D721Med (cell line): ENCODE results near the gene SCNN1B.

ENCODE experiments used
- DNase-seq: peaks from one replicate; pipeline ENCODE4 v3.0.0; 2011; ENCODE audit warnings: low spot score; ENCODE audit not compliant: insufficient read length
- FAIRE-seq: peaks from 2 replicates; lab custom pipeline; 2011; peaks lifted over from hg19 to GRCh38; lab: Jason Lieb, UNC
- TF ChIP-seq, protein P1 (sequence below): IDR thresholded peaks from 2 replicates; pipeline ENCODE4 v1.5.1; 2012; ENCODE audit warnings: mild to moderate bottlenecking, control low read depth; ENCODE audit not compliant: insufficient read depth; ENCODE audit errors: missing control alignments

Gene SCNN1B

DNA sequence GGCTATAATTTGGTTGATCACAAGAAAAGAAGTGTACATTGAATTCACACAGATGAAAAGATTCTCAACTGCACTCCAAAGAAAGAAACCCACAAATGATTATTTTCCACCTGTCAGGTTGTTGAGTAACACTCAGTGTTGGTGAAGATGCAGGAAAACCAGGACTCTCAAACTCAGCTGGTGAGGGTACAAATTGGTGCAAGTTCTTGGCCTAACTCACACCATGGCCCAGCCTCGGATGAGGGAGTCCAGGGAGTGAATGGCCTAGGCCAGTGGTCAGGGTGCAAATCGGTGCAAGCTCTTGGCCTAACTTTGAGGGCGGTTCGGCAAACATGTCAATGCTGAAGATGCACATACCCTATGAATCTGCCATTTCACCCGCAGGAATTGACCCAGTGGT lies 8.6 kb downstream of the SCNN1B start:
- TF ChIP-seq, protein P1, sequence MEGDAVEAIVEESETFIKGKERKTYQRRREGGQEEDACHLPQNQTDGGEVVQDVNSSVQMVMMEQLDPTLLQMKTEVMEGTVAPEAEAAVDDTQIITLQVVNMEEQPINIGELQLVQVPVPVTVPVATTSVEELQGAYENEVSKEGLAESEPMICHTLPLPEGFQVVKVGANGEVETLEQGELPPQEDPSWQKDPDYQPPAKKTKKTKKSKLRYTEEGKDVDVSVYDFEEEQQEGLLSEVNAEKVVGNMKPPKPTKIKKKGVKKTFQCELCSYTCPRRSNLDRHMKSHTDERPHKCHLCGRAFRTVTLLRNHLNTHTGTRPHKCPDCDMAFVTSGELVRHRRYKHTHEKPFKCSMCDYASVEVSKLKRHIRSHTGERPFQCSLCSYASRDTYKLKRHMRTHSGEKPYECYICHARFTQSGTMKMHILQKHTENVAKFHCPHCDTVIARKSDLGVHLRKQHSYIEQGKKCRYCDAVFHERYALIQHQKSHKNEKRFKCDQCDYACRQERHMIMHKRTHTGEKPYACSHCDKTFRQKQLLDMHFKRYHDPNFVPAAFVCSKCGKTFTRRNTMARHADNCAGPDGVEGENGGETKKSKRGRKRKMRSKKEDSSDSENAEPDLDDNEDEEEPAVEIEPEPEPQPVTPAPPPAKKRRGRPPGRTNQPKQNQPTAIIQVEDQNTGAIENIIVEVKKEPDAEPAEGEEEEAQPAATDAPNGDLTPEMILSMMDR = no peak
- DNase-seq = no peak
- no peak for FAIRE-seq

DNA sequence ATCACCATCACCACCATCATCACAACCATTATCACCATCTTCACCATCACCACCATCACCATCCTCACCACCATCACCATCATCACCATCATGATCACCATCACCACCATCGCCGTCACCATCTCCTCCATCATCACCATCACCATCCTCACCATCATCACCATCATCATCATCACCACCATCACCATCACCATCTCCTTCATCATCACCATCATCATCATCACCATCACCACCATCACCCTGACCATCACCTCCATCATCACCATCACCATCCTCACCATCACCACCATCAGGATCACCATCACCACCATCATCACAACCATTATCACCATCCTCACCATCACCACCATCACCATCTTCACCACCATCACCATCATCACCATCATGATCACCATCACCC lies 14.1 kb downstream of the SCNN1B start:
- no peak for FAIRE-seq
- TF ChIP-seq, protein P1 = no peak

DNA sequence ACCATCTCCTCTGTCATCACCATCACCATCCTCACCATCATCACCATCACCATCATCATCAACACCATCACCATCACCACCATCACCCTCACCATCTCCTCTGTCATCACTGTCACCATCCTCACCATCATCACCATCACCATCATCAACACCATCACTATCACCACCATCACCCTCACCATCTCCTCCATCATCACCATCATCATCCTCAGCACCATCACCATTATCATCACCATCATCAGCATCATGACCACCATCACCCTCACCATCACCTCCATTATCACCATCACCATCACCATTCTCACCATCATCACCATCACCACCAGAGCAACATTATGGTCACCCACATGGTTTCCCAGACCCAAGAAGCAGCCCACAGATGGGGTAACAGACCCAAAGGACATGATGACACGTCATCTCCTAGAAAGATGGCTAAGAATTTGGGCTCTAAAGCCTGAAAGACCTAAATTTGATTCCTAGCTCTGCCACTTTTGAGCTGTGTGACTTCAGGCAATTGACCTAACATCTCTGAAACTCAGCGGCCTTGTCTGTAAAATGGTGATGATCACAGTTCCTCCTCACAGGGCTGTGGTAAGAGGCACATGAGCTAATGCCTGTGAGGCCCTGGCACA lies 14.6 kb downstream of the SCNN1B start:
- FAIRE-seq (no peak), DNase-seq (no peak)
- TF ChIP-seq, protein P1 = no peak

More for the DNA sequence above, 14.1 kb downstream of the SCNN1B start:
- DNase-seq = no peak

GRCh38 chr16:23317266-23317661 lies 15.2 kb downstream of the SCNN1B start:
- FAIRE-seq (no peak), DNase-seq (no peak)
- TF ChIP-seq, protein P1 = no peak

DNA sequence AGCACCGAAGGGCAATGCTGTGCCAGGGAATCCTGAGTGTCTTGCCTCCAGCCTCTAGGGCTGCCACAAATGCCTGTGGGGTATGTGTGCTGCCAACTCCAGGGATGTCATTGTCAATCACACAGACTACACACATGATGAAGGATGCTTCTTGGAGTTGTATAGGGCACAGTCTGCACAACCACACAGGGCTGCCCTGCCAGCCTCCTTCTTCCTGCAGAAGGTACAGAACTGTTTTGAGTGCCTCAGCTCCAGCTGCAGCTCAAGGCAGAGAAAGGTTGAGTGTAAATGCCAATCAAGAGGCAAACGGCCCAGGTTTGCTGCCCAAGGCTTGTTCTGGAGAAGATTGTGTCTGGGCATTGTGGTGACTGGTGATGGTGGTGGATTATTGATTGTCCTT lies 15.6 kb downstream of the SCNN1B start:
- FAIRE-seq = no peak
- no peak for DNase-seq
- TF ChIP-seq, protein P1 = no peak

DNA sequence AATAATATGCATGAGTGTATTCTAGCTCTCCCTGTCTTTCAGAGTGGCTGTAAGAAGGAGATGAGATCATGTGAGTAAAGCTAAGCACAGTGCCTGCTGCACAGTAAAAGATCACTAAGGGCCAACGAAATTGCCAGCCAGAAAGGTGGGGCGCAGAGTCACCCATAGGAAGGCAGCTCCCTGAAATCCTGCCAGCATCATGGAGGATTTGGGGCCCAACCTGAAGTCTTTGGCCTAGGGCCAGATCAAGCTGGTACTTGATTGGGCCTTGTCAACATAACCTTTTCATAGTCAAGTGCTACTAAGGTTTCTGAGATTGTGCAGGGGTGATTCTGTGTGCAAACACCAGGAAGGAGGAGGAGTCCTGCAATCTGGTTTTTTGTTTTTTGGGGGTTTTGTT lies 16.5 kb downstream of the SCNN1B start:
- no peak for FAIRE-seq
- DNase-seq = no peak
- TF ChIP-seq, protein P1 = no peak

GRCh38 chr16:23319861-23320615 lies 17.9 kb downstream of the SCNN1B start:
- TF ChIP-seq, protein P1 = no peak
- DNase-seq (no peak), FAIRE-seq (no peak)
